WTC11 (cell line): Measurements from ENCODE around the gene CCT3.

Experiments used
- CTCF ChIP-seq: fragments of 200-600 bp; IDR thresholded peaks from 2 replicates; pipeline ENCODE4 v1.8.0; 2022; ENCODE audit warnings: antibody characterized with exemption
- ESRRA ChIP-seq: sonication (generic); formaldehyde crosslinking; IDR thresholded peaks from 2 replicates; pipeline ENCODE4 v1.8.1; 2022; ENCODE audit warnings: mild to moderate bottlenecking, missing genetic modification reagents, borderline replicate concordance
- FOXJ3 ChIP-seq: sonication (generic); formaldehyde crosslinking; IDR thresholded peaks from 2 replicates; pipeline ENCODE4 v1.9.0; 2021; ENCODE audit warnings: missing genetic modification reagents, mild to moderate bottlenecking, borderline replicate concordance
- MAX ChIP-seq: sonication (generic); formaldehyde crosslinking; IDR thresholded peaks from 2 replicates; pipeline ENCODE4 v1.8.0; 2022; ENCODE audit warnings: mild to moderate bottlenecking, missing genetic modification reagents
- MXD4 ChIP-seq: fragments of 250-450 bp; sonication (Bioruptor Pico); IDR thresholded peaks from 2 replicates; pipeline ENCODE4 v1.8.0; 2021; ENCODE audit warnings: mild to moderate bottlenecking, moderate library complexity, borderline replicate concordance
- SP1 ChIP-seq: sonication (generic); formaldehyde crosslinking; conservative IDR thresholded peaks from 2 replicates; pipeline ENCODE4 v1.8.1; 2022; ENCODE audit warnings: missing genetic modification reagents
- TEAD1 ChIP-seq: sonication (generic); formaldehyde crosslinking; IDR thresholded peaks from 2 replicates; pipeline ENCODE4 v1.8.0; 2022; ENCODE audit warnings: mild to moderate bottlenecking, missing genetic modification reagents
- ZNF263 ChIP-seq: sonication (generic); formaldehyde crosslinking; IDR thresholded peaks from 2 replicates; pipeline ENCODE4 v1.8.1; 2022; ENCODE audit warnings: low read depth, mild to moderate bottlenecking, moderate library complexity, missing genetic modification reagents
- TF ChIP-seq, protein P1 (sequence below): sonication (generic); formaldehyde crosslinking; IDR thresholded peaks from 2 replicates; pipeline ENCODE4 v1.8.1; 2023; ENCODE audit warnings: mild to moderate bottlenecking, missing genetic modification reagents

- TF ChIP-seq CTCF (no peak), ESRRA (CRISPR knock-in tag) (no peak), MXD4 (CRISPR knock-in tag) (no peak), ZNF263 (CRISPR knock-in tag) (no peak), SP1 (no peak), MAX (no peak), FOXJ3 (CRISPR knock-in tag) (no peak), TEAD1 (no peak)
- TF ChIP-seq, protein P1, sequence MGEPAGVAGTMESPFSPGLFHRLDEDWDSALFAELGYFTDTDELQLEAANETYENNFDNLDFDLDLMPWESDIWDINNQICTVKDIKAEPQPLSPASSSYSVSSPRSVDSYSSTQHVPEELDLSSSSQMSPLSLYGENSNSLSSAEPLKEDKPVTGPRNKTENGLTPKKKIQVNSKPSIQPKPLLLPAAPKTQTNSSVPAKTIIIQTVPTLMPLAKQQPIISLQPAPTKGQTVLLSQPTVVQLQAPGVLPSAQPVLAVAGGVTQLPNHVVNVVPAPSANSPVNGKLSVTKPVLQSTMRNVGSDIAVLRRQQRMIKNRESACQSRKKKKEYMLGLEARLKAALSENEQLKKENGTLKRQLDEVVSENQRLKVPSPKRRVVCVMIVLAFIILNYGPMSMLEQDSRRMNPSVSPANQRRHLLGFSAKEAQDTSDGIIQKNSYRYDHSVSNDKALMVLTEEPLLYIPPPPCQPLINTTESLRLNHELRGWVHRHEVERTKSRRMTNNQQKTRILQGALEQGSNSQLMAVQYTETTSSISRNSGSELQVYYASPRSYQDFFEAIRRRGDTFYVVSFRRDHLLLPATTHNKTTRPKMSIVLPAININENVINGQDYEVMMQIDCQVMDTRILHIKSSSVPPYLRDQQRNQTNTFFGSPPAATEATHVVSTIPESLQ (CRISPR knock-in tag), result no peak
Observed at GRCh38 chr1:156371553-156372264, 33.6 kb upstream of the CCT3 start.
